Effector memory CD8-positive, alpha-beta T cell (primary cell): ENCODE measurements around the gene SKIC8.

Source experiments
- ATAC-seq: fragments of 150-1000 bp; cut with Tn5 transposase; replicated peaks from 2 replicates; pipeline ENCODE4 v1.10.0; 2021; ENCODE audit warnings: mild to moderate bottlenecking, moderate library complexity
- DNase-seq, 3 experiments: peaks; one replicate each; pipeline ENCODE4 v3.0.0; 2021
- H3K27ac Mint-ChIP-seq, 2 donors: one replicate each; pipeline ENCODE4 v1.8.0; 2022; ENCODE audit warnings: mild to moderate bottlenecking in 2 of 2, mixed read lengths in 2 of 2, moderate library complexity in 2 of 2
- H3K27me3 Mint-ChIP-seq, 2 donors: one replicate each; pipeline ENCODE4 v1.8.0; 2022; ENCODE audit warnings: mixed read lengths in 2 of 2
- H3K36me3 Mint-ChIP-seq: one replicate; pipeline ENCODE4 v1.8.0; 2022; ENCODE audit warnings: mild to moderate bottlenecking, moderate library complexity, mixed read lengths; ENCODE audit not compliant: insufficient read depth
- H3K4me1 Mint-ChIP-seq, 2 donors: one replicate each; pipeline ENCODE4 v1.8.0; 2022; ENCODE audit warnings: low read depth in 2 of 2, mixed read lengths in 2 of 2
- H3K4me3 Mint-ChIP-seq, 2 donors: one replicate each; pipeline ENCODE4 v1.8.0; 2022; ENCODE audit warnings: mild to moderate bottlenecking in 2 of 2, mixed read lengths in 2 of 2, moderate library complexity in 2 of 2
- H3K9me3 Mint-ChIP-seq, 2 donors: one replicate each; pipeline ENCODE4 v1.8.0; 2022; ENCODE audit warnings: mixed read lengths in 2 of 2

SKIC8 gene

GRCh38 chr15:78329625-78330024 lies 30.2 kb upstream of the SKIC8 start:
- no peak for ATAC-seq
- peaks cover 3% of the 10 kb centered on the region for H3K36me3 Mint-ChIP-seq
- no peaks in the 10 kb centered on the region for H3K4me1 Mint-ChIP-seq
- no peaks in the 10 kb centered on the region for H3K9me3 Mint-ChIP-seq
- no peak overlapping the region for H3K4me3 Mint-ChIP-seq
- no peak for DNase-seq
- no peaks in the 10 kb centered on the region for H3K27me3 Mint-ChIP-seq
- H3K27ac Mint-ChIP-seq: no peak overlapping the region

- Mint-ChIP-seq H3K27me3 (peaks cover 0 to 6% of the 10 kb centered on the region in 2 donors), H3K36me3 (peaks cover 3% of the 10 kb centered on the region), H3K4me1 (no peaks in the 10 kb centered on the region), H3K4me3 (no peak overlapping the region), H3K9me3 (no peaks in the 10 kb centered on the region), H3K27ac (no peak overlapping the region)
- no peak for DNase-seq
- ATAC-seq: no peak
These were observed 28.1 kb upstream of the SKIC8 start for GRCh38 chr15:78327466-78327865.

GRCh38 chr15:78325092-78325843 lies 25.9 kb upstream of the SKIC8 start:
- ATAC-seq: no peak
- Mint-ChIP-seq H3K4me3 (no peak overlapping the region), H3K9me3 (no peaks in the 10 kb centered on the region), H3K27ac (no peak overlapping the region), H3K4me1 (no peaks in the 10 kb centered on the region), H3K27me3 (peaks cover 0 to 6% of the 10 kb centered on the region in 2 donors), H3K36me3 (peaks cover 3% of the 10 kb centered on the region)
- DNase-seq: no peak

- no peak for ATAC-seq
- no peaks in the 10 kb centered on the region for H3K9me3 Mint-ChIP-seq
- DNase-seq: no peak
- H3K4me1 Mint-ChIP-seq: no peaks in the 10 kb centered on the region
- peaks cover 0 to 6% of the 10 kb centered on the region in 2 donors for H3K27me3 Mint-ChIP-seq
- H3K4me3 Mint-ChIP-seq: no peak overlapping the region
- H3K36me3 Mint-ChIP-seq: peaks cover 3% of the 10 kb centered on the region
- no peak overlapping the region for H3K27ac Mint-ChIP-seq
These were observed 24.7 kb upstream of the SKIC8 start for GRCh38 chr15:78324144-78324543.

- H3K4me3 Mint-ChIP-seq: no peak overlapping the region
- ATAC-seq: no peak
- peaks cover 0 to 6% of the 10 kb centered on the region in 2 donors for H3K27me3 Mint-ChIP-seq
- H3K4me1 Mint-ChIP-seq: no peaks in the 10 kb centered on the region
- no peak overlapping the region for H3K27ac Mint-ChIP-seq
- H3K36me3 Mint-ChIP-seq: peaks cover 3% of the 10 kb centered on the region
- DNase-seq: no peak
- no peaks in the 10 kb centered on the region for H3K9me3 Mint-ChIP-seq
These were observed 24.3 kb upstream of the SKIC8 start for GRCh38 chr15:78323693-78324092.

- no peak overlapping the region for H3K4me3 Mint-ChIP-seq
- peaks cover 3% of the 10 kb centered on the region for H3K36me3 Mint-ChIP-seq
- H3K27me3 Mint-ChIP-seq: peaks cover 0 to 6% of the 10 kb centered on the region in 2 donors
- ATAC-seq: no peak
- no peaks in the 10 kb centered on the region for H3K4me1 Mint-ChIP-seq
- H3K27ac Mint-ChIP-seq: no peak overlapping the region
- DNase-seq: no peak
- no peaks in the 10 kb centered on the region for H3K9me3 Mint-ChIP-seq
These were observed 23.5 kb upstream of the SKIC8 start for GRCh38 chr15:78322724-78323521.

GRCh38 chr15:78322243-78322642 lies 22.8 kb upstream of the SKIC8 start:
- Mint-ChIP-seq H3K27ac (no peak overlapping the region), H3K27me3 (peaks cover 0 to 10% of the 10 kb centered on the region in 2 donors), H3K36me3 (peaks cover 3% of the 10 kb centered on the region), H3K9me3 (no peaks in the 10 kb centered on the region), H3K4me1 (no peaks in the 10 kb centered on the region), H3K4me3 (no peak overlapping the region)
- DNase-seq (no peak), ATAC-seq (no peak)

- Mint-ChIP-seq H3K4me3 (no peak overlapping the region), H3K9me3 (no peaks in the 10 kb centered on the region)
- DNase-seq: no peak
These were observed 22.4 kb upstream of the SKIC8 start for GRCh38 chr15:78321786-78322185.

GRCh38 chr15:78321041-78321570 lies 21.7 kb upstream of the SKIC8 start:
- Mint-ChIP-seq H3K9me3 (no peaks in the 10 kb centered on the region), H3K4me1 (no peaks in the 10 kb centered on the region), H3K27ac (no peak overlapping the region), H3K4me3 (no peak overlapping the region), H3K27me3 (peaks cover 0 to 12% of the 10 kb centered on the region in 2 donors), H3K36me3 (peaks cover 3% of the 10 kb centered on the region)
- ATAC-seq (no peak), DNase-seq (no peak)

More at GRCh38 chr15:78321786-78322185, 22.4 kb upstream of the SKIC8 start:
- no peak overlapping the region for H3K27ac Mint-ChIP-seq
- ATAC-seq: no peak
- no peaks in the 10 kb centered on the region for H3K4me1 Mint-ChIP-seq
- H3K36me3 Mint-ChIP-seq: peaks cover 3% of the 10 kb centered on the region
- H3K27me3 Mint-ChIP-seq: peaks cover 0 to 12% of the 10 kb centered on the region in 2 donors

GRCh38 chr15:78320183-78320582 lies 20.8 kb upstream of the SKIC8 start:
- no peak overlapping the region for H3K27ac Mint-ChIP-seq
- DNase-seq (no peak), ATAC-seq (no peak)
- H3K27me3 Mint-ChIP-seq: peaks cover 0 to 12% of the 10 kb centered on the region in 2 donors
- no peak overlapping the region for H3K4me3 Mint-ChIP-seq
- H3K9me3 Mint-ChIP-seq: no peaks in the 10 kb centered on the region
- H3K36me3 Mint-ChIP-seq: no peaks in the 10 kb centered on the region
- no peaks in the 10 kb centered on the region for H3K4me1 Mint-ChIP-seq

GRCh38 chr15:78319588-78319987 lies 20.2 kb upstream of the SKIC8 start:
- Mint-ChIP-seq H3K27ac (no peak overlapping the region), H3K4me3 (no peak overlapping the region), H3K9me3 (no peaks in the 10 kb centered on the region), H3K4me1 (no peaks in the 10 kb centered on the region), H3K36me3 (no peaks in the 10 kb centered on the region), H3K27me3 (peaks cover 0 to 12% of the 10 kb centered on the region in 2 donors)
- ATAC-seq (no peak), DNase-seq (no peak)

GRCh38 chr15:78317145-78317836 lies 17.9 kb upstream of the SKIC8 start:
- H3K4me1 Mint-ChIP-seq: no peaks in the 10 kb centered on the region
- ATAC-seq (no peak), DNase-seq (no peak)
- no peaks in the 10 kb centered on the region for H3K9me3 Mint-ChIP-seq
- no peak overlapping the region for H3K27ac Mint-ChIP-seq
- H3K36me3 Mint-ChIP-seq: no peaks in the 10 kb centered on the region
- no peak overlapping the region for H3K4me3 Mint-ChIP-seq
- H3K27me3 Mint-ChIP-seq: peaks cover 11 to 29% of the 10 kb centered on the region in 2 donors

- no peak for ATAC-seq
- Mint-ChIP-seq H3K4me3 (no peak overlapping the region), H3K4me1 (no peaks in the 10 kb centered on the region), H3K27me3 (peaks cover 11 to 34% of the 10 kb centered on the region in 2 donors), H3K9me3 (no peaks in the 10 kb centered on the region), H3K27ac (no peak overlapping the region), H3K36me3 (no peaks in the 10 kb centered on the region)
- no peak for DNase-seq
These were observed 17.1 kb upstream of the SKIC8 start for GRCh38 chr15:78316283-78317083.
